WTC11 (cell line): ENCODE measurements around the gene CCSER1.

Experiments
- CBFB ChIP-seq: sonication (generic); formaldehyde crosslinking; IDR thresholded peaks from 2 replicates; pipeline ENCODE4 v1.8.1; 2022; ENCODE audit warnings: mild to moderate bottlenecking, low read depth, missing genetic modification reagents
- GABPB1 ChIP-seq: sonication (generic); formaldehyde crosslinking; IDR thresholded peaks from 2 replicates; pipeline ENCODE4 v1.8.1; 2023; ENCODE audit warnings: mild to moderate bottlenecking, missing genetic modification reagents
- MXD4 ChIP-seq: fragments of 250-450 bp; sonication (Bioruptor Pico); IDR thresholded peaks from 2 replicates; pipeline ENCODE4 v1.8.0; 2021; ENCODE audit warnings: mild to moderate bottlenecking, moderate library complexity, borderline replicate concordance
- TEAD4 ChIP-seq: sonication (generic); formaldehyde crosslinking; IDR thresholded peaks from 2 replicates; pipeline ENCODE4 v1.8.0; 2022; ENCODE audit warnings: mild to moderate bottlenecking, missing genetic modification reagents
- ZNF138 ChIP-seq: sonication (generic); formaldehyde crosslinking; conservative IDR thresholded peaks from 2 replicates; pipeline ENCODE4 v1.8.1; 2022; ENCODE audit warnings: mild to moderate bottlenecking, moderate library complexity, missing genetic modification reagents
- ZNF232 ChIP-seq: sonication (generic); formaldehyde crosslinking; IDR thresholded peaks from 2 replicates; pipeline ENCODE4 v1.8.0; 2022; ENCODE audit warnings: mild to moderate bottlenecking, missing genetic modification reagents
- TF ChIP-seq, protein P1 (sequence below): fragments of 200-600 bp; IDR thresholded peaks from 2 replicates; pipeline ENCODE4 v1.8.0; 2022; ENCODE audit warnings: antibody characterized with exemption
- TF ChIP-seq, protein P2 (sequence below): sonication (generic); formaldehyde crosslinking; IDR thresholded peaks from 2 replicates; pipeline ENCODE4 v1.8.0; 2022; ENCODE audit warnings: mild to moderate bottlenecking, missing genetic modification reagents
- TF ChIP-seq, protein P3 (sequence below): sonication (generic); formaldehyde crosslinking; IDR thresholded peaks from 2 replicates; pipeline ENCODE4 v1.8.0; 2022; ENCODE audit warnings: mild to moderate bottlenecking, missing genetic modification reagents

DNA sequence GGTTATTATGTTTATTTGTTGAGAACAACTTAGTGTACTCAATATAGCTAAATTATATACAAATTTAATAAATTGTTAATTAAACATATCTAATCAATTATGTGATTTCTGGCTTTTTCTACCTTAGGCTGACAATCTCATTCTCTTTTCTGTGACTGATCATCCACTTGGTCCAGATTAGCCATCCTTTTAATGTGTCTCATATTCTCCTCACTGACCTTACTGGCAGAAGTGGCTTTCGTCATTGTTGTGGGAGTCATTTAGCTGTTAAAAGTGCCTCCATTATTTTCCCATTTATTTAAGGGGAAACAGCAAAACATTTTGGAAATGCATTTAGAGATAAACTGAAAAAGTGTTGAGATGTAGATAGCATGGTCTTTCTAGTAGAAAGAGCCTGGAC is 172.2 kb downstream of the CCSER1 start:
- TF ChIP-seq TEAD4 (no peak), GABPB1 (no peak), ZNF232 (CRISPR knock-in tag) (no peak), MXD4 (no peak), CBFB (CRISPR knock-in tag) (no peak), ZNF138 (CRISPR knock-in tag) (no peak)
- TF ChIP-seq, protein P1, sequence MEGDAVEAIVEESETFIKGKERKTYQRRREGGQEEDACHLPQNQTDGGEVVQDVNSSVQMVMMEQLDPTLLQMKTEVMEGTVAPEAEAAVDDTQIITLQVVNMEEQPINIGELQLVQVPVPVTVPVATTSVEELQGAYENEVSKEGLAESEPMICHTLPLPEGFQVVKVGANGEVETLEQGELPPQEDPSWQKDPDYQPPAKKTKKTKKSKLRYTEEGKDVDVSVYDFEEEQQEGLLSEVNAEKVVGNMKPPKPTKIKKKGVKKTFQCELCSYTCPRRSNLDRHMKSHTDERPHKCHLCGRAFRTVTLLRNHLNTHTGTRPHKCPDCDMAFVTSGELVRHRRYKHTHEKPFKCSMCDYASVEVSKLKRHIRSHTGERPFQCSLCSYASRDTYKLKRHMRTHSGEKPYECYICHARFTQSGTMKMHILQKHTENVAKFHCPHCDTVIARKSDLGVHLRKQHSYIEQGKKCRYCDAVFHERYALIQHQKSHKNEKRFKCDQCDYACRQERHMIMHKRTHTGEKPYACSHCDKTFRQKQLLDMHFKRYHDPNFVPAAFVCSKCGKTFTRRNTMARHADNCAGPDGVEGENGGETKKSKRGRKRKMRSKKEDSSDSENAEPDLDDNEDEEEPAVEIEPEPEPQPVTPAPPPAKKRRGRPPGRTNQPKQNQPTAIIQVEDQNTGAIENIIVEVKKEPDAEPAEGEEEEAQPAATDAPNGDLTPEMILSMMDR: no peak
- TF ChIP-seq, protein P2, sequence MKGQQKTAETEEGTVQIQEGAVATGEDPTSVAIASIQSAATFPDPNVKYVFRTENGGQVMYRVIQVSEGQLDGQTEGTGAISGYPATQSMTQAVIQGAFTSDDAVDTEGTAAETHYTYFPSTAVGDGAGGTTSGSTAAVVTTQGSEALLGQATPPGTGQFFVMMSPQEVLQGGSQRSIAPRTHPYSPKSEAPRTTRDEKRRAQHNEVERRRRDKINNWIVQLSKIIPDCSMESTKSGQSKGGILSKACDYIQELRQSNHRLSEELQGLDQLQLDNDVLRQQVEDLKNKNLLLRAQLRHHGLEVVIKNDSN (CRISPR knock-in tag): no peak
- TF ChIP-seq, protein P3, sequence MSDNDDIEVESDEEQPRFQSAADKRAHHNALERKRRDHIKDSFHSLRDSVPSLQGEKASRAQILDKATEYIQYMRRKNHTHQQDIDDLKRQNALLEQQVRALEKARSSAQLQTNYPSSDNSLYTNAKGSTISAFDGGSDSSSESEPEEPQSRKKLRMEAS: no peak
